Adipocyte (in vitro differentiated cells): ENCODE results near the gene MRE11.
A peak's percentile ranks its signal among the peaks of the same experiment; 100 is the strongest.

Source experiments
- DNase-seq: peaks from one replicate; pipeline ENCODE4 v3.0.0-alpha.2; 2015; ENCODE audit warnings: low read depth
- H3K27me3 ChIP-seq: replicated peaks from 2 replicates; pipeline ENCODE4 v1.7.0; 2013; ENCODE audit warnings: mild to moderate bottlenecking, low read length, moderate library complexity; ENCODE audit not compliant: control insufficient read depth, insufficient read depth
- H3K36me3 ChIP-seq: 2 replicates; pipeline ENCODE4 v1.7.0; 2013; ENCODE audit warnings: low read length, mild to moderate bottlenecking, moderate library complexity; ENCODE audit not compliant: control insufficient read depth, insufficient read depth, severe bottlenecking
- H3K4me1 ChIP-seq: 2 replicates; pipeline ENCODE4 v1.7.0; 2013; ENCODE audit warnings: mild to moderate bottlenecking, low read length, moderate library complexity; ENCODE audit not compliant: control insufficient read depth, insufficient read depth
- H3K4me3 ChIP-seq: 2 replicates; pipeline ENCODE4 v1.7.0; 2013; ENCODE audit warnings: mild to moderate bottlenecking, low read length, moderate library complexity
- H3K9ac ChIP-seq: 2 replicates; pipeline ENCODE4 v1.7.0; 2013; ENCODE audit warnings: mild to moderate bottlenecking, low read length, moderate library complexity
- H3K9me3 ChIP-seq: 2 replicates; pipeline ENCODE4 v1.7.0; 2013; ENCODE audit warnings: mild to moderate bottlenecking, low read length, moderate library complexity; ENCODE audit not compliant: control insufficient read depth

The MRE11 gene

GRCh38 chr11:94501522-94501921 is 7.9 kb upstream of the MRE11 start:
- Histone ChIP-seq H3K4me1 (no peaks in the 10 kb centered on the region), H3K36me3 (peaks cover 36% of the 10 kb centered on the region), H3K27me3 (no peaks in the 10 kb centered on the region), H3K9ac (no peak overlapping the region), H3K4me3 (no peak overlapping the region), H3K9me3 (no peaks in the 10 kb centered on the region)
- DNase-seq = no peak

- no peaks in the 10 kb centered on the region for H3K9me3 ChIP-seq
- H3K36me3 ChIP-seq = peaks cover 36% of the 10 kb centered on the region
- no peak for DNase-seq
- no peaks in the 10 kb centered on the region for H3K27me3 ChIP-seq
- no peak overlapping the region for H3K9ac ChIP-seq
- no peak overlapping the region for H3K4me3 ChIP-seq
- H3K4me1 ChIP-seq = peaks cover 4% of the 10 kb centered on the region
Measured at GRCh38 chr11:94500181-94500580, 6.5 kb upstream of the MRE11 start.

DNA sequence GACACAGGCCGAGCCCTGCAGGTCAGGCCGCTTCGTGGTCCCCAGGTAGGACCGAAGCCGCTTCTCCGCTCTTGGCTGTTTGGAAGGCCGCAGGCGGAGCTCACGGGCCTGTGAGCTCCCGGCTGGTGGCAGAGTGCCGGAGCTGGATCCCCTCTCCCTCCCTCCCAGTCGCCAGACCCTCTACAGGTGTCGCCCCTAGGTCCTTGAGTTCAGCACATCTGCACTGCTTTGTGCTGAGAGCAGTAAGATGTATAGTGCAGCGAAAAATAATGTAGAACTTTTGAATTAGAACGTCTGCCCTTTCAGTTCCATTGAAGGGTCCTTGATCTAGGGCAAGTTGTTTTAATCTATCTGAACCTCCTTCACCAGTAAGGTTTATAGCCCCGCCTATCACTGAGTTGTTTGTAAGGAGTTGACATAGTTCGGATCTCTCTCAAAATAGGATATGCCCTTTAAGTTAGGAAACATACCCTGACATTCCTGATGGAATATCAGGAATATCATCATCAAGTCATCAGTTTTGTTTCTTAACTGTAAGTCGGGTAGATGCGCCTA is 559 bp upstream of the MRE11 start:
- DNase-seq = peak; percentile 30
- Histone ChIP-seq H3K27me3 (no peaks in the 10 kb centered on the region), H3K36me3 (peaks cover 37% of the 10 kb centered on the region), H3K4me1 (peaks cover 19% of the 10 kb centered on the region), H3K9ac (peak overlapping the region; percentile 86), H3K9me3 (no peaks in the 10 kb centered on the region), H3K4me3 (peak overlapping the region; percentile 95)

DNA sequence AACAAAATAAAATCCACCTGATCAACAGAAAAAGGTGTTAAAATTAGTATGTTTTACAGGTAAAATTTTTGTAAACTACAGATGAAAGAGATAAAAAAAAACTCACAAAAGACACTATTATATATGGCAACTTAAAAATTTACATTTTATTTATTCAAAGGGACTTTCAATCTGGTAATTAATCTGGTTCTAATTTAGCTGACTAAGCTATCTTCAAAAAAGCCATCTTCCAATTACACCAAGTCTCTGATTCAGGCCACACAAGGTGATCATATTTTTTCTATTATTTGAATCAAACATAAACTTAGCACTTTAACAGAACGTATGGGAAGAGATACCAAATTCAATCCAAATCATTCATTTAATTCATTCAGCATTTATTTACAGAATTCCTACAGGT is 7.6 kb downstream of the MRE11 start:
- no peak overlapping the region for H3K4me3 ChIP-seq
- no peak overlapping the region for H3K9ac ChIP-seq
- no peaks in the 10 kb centered on the region for H3K27me3 ChIP-seq
- no peak for DNase-seq
- no peaks in the 10 kb centered on the region for H3K9me3 ChIP-seq
- peaks cover 4% of the 10 kb centered on the region for H3K4me1 ChIP-seq
- H3K36me3 ChIP-seq = peaks cover 29% of the 10 kb centered on the region

DNA sequence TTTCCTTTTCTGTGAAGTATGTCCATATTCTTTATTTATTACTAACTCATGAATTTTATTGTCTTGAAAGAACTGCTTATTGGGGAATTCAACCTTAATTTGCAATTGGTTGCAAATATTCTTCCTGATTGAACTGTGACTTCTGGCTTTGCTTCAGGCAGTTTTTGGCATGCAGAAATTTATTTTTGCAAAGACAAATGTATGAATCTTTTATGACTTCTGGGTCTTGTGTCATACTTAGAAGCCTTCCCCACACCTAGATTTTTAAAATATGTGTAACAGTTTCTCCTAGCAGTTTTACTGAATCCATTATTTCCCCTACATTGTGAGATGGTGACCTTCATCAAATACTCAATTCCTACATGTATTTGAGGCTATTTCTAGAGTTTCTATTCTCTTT is 12.3 kb downstream of the MRE11 start:
- no peak for DNase-seq
- Histone ChIP-seq H3K4me3 (no peak overlapping the region), H3K9me3 (no peaks in the 10 kb centered on the region), H3K36me3 (peaks cover 28% of the 10 kb centered on the region), H3K27me3 (no peaks in the 10 kb centered on the region), H3K4me1 (no peaks in the 10 kb centered on the region), H3K9ac (no peak overlapping the region)

DNA sequence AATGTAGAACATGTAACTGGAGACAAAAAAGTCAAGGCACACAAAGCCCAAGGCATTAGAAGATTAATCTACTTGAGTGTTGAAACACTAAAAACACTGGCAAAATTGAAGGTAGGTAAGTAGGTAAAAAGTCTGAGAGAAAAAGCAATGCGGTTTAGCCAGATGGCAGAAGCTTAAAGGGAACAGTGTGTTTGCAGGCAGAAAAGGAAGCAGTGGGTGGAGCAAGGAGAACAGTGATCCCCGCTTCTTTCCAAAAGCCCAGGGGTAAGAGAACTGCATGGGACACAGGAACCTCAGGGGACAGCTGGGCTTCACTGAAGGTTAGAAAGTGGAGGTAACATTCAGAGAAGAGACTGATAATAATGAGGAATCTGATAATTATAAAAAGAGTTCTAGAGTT is 16.0 kb downstream of the MRE11 start:
- Histone ChIP-seq H3K9ac (no peak overlapping the region), H3K9me3 (no peaks in the 10 kb centered on the region), H3K4me3 (no peak overlapping the region), H3K27me3 (no peaks in the 10 kb centered on the region), H3K4me1 (no peaks in the 10 kb centered on the region), H3K36me3 (peaks cover 40% of the 10 kb centered on the region)
- no peak for DNase-seq

- Histone ChIP-seq H3K4me3 (no peak overlapping the region), H3K9ac (no peak overlapping the region), H3K4me1 (no peaks in the 10 kb centered on the region), H3K36me3 (peaks cover 35% of the 10 kb centered on the region), H3K9me3 (no peaks in the 10 kb centered on the region), H3K27me3 (no peaks in the 10 kb centered on the region)
- no peak for DNase-seq
Measured at GRCh38 chr11:94472916-94473799, 20.5 kb downstream of the MRE11 start.

GRCh38 chr11:94469416-94469815 is 24.2 kb downstream of the MRE11 start:
- H3K4me1 ChIP-seq = no peaks in the 10 kb centered on the region
- H3K36me3 ChIP-seq = peaks cover 19% of the 10 kb centered on the region
- no peak for DNase-seq

DNA sequence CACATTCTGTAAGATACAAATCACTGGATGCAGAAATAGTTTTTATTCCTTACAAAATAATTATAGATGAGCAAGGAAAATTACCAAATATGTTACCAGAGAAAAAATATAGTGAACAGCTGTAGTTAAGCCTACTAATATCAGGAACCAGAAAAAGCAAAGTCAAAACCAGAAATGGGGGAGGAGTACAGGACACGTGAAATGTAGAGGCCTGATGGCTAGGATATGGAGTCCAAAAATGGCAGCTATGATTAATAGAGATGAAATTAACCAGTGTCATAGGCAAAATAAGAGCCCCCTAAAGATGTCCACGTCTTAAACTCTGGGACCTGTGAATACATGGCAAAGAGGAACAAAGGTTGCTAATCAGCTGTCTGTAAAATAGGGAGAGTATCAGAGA is 34.1 kb downstream of the MRE11 start:
- DNase-seq = no peak
- H3K9ac ChIP-seq = no peak overlapping the region
- H3K9me3 ChIP-seq = no peaks in the 10 kb centered on the region
- peaks cover 19% of the 10 kb centered on the region for H3K36me3 ChIP-seq
- H3K4me3 ChIP-seq = no peak overlapping the region
- no peaks in the 10 kb centered on the region for H3K27me3 ChIP-seq
- H3K4me1 ChIP-seq = no peaks in the 10 kb centered on the region

More at GRCh38 chr11:94469416-94469815, 24.2 kb downstream of the MRE11 start:
- Histone ChIP-seq H3K9me3 (no peaks in the 10 kb centered on the region), H3K4me3 (no peak overlapping the region), H3K27me3 (no peaks in the 10 kb centered on the region), H3K9ac (no peak overlapping the region)

DNA sequence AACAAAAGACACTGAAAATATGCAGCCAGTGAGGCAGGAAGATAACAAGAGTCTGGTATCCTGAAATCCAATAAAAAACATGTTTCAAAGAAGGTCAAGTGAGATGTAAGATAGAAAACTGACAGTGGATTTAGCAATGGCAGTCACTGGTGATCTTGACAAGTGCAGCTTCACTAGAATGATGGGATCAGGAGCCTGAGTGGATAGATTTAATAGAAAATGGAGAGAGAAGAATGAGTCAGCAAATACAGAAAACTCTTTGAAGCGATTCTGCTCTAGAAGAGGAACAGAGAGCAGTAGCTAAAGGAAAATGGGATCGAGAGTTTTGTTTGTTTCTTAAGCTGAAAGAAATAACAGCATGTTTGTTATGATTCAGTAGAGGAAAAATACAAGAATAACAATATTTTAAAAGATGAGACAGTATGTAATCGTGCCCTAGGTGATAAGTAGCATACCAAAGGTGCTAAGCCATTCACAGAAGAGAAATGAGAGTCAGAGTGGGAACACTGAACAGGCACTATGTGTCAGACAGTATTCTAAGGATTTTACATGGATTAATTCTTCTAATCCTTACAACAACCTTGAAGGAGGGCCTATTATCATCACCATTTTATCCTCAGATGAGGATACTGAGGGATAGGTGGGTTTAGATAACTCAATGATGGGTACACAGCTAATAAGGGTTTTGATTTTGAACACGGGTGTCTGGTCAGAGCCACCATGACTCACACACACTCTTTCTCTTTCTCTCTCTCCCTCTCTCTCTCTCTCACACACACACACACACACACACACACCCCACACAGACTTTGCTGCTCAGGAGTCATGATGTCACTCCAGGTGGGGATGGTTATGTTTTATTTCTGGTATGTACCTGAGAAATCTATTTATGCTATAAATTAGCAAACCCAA is 36.3 kb downstream of the MRE11 start:
- no peak for DNase-seq
- no peak overlapping the region for H3K4me3 ChIP-seq
- no peaks in the 10 kb centered on the region for H3K9me3 ChIP-seq
- no peak overlapping the region for H3K9ac ChIP-seq
- no peaks in the 10 kb centered on the region for H3K27me3 ChIP-seq
- H3K4me1 ChIP-seq = no peaks in the 10 kb centered on the region
- H3K36me3 ChIP-seq = peaks cover 26% of the 10 kb centered on the region

DNA sequence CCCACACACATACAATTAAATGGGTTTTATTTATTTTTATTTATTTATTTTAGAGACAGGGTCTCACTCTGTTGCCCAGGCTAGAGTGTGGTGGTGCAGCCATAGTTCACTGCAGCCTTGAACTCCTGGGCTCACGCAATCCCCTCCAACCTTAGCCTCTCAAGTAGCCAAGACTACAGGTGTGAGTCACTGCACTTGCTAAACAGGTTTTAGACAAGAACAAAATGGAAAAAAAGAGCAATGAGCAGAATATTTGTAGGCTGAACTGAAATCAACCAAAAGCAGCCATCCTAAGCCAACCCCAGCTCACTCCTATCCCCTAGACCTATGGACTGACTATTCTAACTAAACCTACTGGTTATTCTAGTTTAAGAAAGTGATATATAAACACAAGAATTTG is 37.8 kb downstream of the MRE11 start:
- H3K9ac ChIP-seq = no peak overlapping the region
- peaks cover 22% of the 10 kb centered on the region for H3K36me3 ChIP-seq
- H3K9me3 ChIP-seq = no peaks in the 10 kb centered on the region

More for the DNA sequence above, 37.8 kb downstream of the MRE11 start:
- Histone ChIP-seq H3K27me3 (no peaks in the 10 kb centered on the region), H3K4me3 (no peak overlapping the region), H3K4me1 (no peaks in the 10 kb centered on the region)
- no peak for DNase-seq
